ENCODE measurements around the gene SEMA3C.

GRCh38 chr7:80707318-80707717, 211.5 kb downstream of the SEMA3C start:
- TF ChIP-seq CTCF (IDR thresholded peaks at IDR 0.05; ENCODE audit: poor library complexity) (no peak), EZH2 (IDR thresholded peaks at IDR 0.05; ENCODE audit: borderline replicate concordance) (no peak)
